CD4-positive, alpha-beta T cell treated with Interleukin-4 for 4 hours (primary cell): ENCODE results near the gene PDZD2.

ENCODE experiments used
- DNase-seq: peaks from one replicate; pipeline ENCODE4 v3.0.0-alpha.2; 2020

Gene PDZD2

DNA sequence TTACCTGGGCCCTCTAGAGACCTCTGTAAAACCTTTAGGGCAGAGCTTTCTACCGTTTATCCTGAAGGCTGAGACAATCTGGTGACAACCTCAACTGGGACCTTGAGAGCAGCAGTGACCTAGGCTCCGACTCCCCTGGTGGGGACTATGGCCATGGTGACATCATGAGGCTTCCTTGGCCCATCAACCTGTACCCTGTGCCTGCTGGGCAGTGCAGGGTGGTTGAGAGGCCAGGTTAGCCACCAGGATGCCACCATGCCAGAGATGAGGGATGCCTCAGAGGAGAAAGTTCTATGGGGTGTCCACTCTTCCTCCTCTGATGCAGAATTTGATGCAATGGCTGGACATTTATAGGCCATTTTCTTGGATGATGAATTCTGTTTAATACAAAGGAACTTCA is 194.8 kb downstream of the PDZD2 start:
- no peak for DNase-seq

DNA sequence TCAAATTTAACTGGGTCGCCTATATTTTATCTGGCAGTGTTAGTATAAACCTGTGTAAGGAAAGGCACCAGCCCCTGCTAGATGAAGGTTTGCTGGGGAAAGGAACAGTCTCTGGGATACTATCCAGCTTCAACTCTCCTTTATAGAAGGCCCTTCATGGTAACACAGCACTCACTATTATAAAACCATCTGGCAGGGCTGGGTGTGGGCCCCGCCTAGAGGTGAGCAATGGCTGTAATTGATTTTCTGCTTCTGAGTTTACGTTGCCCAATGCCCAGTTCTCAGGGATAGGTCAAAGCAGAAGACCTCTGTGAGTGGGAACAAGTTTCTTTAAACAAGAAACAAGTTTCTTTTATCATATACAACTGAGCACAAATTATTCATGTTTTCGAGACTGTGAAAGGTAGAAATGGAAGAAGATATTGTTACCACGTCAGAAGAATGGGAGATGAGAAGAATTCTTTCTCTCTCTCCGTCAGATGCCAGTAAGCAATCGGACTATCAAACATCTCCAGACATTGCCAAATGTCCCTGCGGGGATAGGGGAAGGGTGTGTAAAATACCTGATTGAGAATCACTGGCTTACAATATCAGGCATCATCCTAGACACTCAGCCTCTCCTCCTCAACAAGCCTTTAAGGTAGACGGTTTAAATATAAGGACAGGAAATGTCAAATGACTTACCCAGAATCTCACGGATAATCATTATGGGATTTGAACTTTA is 205.9 kb downstream of the PDZD2 start:
- DNase-seq, result no peak

DNA sequence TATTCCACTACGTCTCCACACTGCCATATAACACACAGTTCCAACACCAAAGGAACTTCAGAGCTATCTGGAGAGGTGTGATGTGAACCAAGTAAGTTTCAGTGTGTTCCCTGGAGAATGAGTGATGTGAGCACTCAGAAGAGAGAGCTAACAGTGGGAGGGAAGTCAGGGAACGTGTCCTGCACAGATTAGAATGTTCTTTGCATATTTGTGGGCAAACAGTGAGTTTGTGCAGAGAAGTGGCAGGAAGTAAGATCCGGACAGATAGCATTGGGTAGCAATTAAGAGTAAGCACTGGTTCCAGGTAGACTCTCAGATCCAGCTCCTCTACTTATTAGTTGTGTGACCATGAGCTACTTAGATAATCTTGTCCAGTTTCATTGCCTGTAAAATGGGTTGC is 206.4 kb downstream of the PDZD2 start:
- DNase-seq, result no peak

DNA sequence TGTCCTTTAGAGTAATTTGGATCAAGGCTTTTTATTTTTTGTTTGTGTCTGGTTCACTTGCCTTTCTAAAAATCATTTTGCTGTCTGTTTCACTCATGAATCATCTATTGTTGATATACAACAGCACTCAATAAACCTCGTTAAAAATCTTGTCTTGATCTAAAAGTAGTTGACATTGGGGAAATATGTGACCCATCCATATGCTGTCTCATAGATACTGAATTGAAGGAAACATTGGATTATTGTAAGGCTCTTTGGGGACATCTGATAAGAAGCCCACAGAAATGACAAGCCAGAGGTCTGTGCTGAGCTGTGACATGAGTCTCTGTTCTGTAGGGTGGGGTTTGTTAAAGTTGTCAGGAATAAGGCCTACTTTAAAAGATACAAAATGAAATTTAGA is 208.0 kb downstream of the PDZD2 start:
- DNase-seq, result no peak

- DNase-seq, result no peak
These were observed 208.4 kb downstream of the PDZD2 start for GRCh38 chr5:31847354-31847753.

GRCh38 chr5:31850981-31851689 is 212.2 kb downstream of the PDZD2 start:
- DNase-seq, result no peak

GRCh38 chr5:31853398-31854135 is 214.6 kb downstream of the PDZD2 start:
- no peak for DNase-seq

DNA sequence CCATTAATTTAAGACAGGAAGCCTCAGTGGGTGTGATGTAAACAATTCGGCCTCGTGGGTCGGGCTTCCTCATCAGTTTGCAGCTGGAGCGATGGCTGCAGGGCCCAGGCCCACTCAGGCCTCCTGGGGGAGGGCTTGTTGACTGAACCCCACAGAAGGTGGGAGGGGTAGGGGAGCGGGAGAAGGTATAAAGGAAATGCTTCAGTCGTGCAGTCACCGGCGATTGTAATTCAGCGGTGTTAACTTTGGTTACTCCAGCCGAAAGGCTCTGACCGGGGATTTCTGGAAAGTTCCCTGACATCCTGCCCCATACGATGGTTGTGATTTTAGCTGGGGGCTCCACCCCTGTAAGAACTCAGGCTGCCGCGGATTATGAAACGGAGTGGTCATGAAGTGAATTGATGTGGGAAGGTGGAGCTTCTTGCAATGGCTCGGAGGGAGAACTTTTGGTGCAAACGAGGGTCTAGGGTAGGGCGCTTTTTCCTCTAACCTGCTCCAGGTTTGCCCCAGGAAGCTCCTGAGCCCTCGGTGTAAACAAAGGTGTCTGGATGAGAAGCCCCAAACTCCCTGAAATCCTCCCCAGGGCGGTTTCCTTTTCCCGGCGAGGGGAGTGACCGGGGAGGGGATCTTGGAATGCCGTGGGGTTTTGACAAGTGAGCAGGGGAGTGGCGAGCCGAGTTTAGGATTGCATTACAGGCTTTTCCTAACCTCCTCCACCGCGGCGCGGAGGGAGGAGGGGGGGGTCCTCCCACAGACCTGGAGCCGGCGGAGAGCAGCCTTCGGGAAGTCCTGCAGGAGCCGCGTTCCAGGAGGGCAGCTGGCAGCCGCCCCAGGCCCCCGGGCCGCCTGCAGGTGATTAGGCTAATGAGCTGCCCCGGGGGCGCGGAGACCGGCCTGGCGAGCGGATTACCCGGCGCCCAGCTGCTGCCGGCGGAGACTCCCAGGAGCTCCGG is 215.5 kb downstream of the PDZD2 start:
- no peak for DNase-seq

GRCh38 chr5:31855134-31856040 is 216.5 kb downstream of the PDZD2 start:
- DNase-seq, result no peak

GRCh38 chr5:31859096-31859495 is 220.2 kb downstream of the PDZD2 start:
- no peak for DNase-seq

GRCh38 chr5:31860278-31860677 is 221.3 kb downstream of the PDZD2 start:
- no peak for DNase-seq

GRCh38 chr5:31860726-31861433 is 221.9 kb downstream of the PDZD2 start:
- no peak for DNase-seq

DNA sequence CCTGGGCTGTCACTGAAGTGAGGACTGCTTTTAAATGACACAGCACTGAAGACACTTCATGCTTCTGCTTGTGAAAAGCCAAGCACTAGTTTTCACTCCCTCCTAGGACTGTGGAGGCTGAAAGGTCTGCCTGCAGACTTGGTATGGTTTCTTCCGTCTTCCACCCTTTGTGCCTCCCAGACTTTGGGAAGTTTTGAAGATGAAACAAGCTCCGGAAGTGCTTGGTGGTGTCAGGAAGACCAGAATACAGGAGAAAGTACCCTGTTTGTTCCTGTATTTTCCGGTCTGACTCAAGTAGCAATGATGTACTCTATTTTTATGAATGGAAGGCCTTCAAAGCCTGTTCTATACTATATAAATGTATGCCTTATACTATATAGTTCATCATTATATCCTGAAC is 222.7 kb downstream of the PDZD2 start:
- DNase-seq, result no peak

DNA sequence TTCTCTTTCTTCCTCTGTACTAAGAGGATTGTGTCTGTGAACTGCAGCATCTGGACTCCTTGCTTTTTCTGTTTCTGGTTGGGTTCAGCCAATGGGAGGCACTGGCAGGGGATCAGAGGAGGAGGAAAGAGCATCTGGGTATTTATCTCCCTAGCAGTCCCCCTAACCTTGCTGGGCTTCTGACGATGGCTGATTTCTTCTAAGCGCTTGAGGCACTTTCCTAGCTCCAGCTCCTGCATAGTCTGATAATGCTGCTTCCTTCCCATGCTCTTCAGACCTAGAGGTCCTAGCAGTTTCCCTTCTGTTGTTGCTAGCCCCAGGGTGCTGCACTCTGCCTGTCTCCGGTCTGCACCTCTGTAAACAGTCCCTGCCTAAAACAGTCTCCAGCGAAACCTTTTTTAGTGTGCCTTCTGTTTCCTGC is 225.1 kb downstream of the PDZD2 start:
- DNase-seq, result no peak

DNA sequence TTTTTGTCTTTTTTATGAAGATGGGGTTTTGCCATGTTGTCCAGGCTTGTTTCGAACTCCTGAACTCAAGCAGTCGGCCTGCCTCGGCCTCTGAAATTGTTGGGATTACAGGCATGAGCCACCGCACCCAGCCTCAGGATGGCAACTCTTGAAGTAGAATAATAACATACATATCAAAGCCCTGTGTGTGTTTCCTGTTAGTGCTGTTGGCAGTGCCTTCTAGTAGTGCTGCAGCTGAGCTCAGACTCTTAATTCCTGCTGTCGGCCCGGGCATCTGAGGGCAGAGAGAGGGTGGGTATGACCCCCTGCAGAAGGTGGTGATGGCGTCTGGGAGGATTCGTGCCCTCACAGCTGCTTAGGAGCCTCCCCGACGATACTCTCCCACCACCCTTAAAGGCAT is 227.2 kb downstream of the PDZD2 start:
- no peak for DNase-seq

GRCh38 chr5:31867219-31867618 is 228.3 kb downstream of the PDZD2 start:
- no peak for DNase-seq

- no peak for DNase-seq
These were observed 241.5 kb downstream of the PDZD2 start for GRCh38 chr5:31880449-31880848.

DNA sequence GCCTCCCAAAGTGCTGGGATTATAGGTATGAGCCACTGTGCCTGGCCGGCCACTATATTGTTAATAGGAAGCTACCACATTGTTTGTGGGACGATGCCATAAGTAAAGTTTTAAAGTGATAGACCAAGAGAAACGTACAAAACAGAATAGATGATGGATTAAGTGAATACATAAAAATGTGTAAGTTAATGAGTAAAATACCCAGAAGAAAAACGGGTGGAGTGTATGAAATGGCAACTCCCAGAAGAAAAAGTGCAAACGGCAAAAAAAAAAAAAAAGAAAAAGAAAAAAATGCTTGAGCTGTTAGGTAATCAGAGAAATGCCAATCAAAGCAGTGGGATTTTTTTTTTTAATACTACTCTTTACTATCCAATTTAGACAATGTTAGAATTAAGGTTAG is 246.0 kb downstream of the PDZD2 start:
- DNase-seq, result no peak

DNA sequence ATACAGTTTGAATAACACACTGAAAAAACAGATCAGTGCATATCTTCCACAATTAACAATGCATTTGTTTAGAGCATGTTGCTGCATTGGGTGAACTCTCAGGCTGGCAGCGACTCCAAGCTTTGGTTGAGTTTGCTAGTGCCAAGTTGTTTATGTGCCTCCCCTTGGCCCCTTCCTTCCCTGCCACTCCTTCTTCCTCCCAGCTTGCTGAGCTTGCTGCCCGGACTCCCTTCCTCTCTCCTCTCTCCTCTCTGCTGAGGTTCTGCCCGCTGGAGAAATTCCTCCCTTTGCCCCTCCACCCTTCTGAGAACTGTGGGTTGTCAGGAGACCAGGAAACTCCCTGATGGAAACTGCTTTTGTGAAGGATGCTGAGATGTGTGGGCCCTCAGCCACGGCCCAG is 247.3 kb downstream of the PDZD2 start:
- no peak for DNase-seq

GRCh38 chr5:31887556-31887955 is 248.6 kb downstream of the PDZD2 start:
- DNase-seq, result no peak

GRCh38 chr5:31888564-31888963 is 249.6 kb downstream of the PDZD2 start:
- DNase-seq, result no peak
